GF-D8 (cell line): ENCODE measurements around the gene ZNF341.
"Not testable (repeated sequence)": the region's sequence is repeated elsewhere in the genome, so short reads cannot be mapped to it uniquely, and the experiment has no call there.

Experiments used
- DNase-seq: peaks from one replicate; lab custom pipeline; 2025; lab: John Stamatoyannopoulos, UW

The ZNF341 gene

GRCh38 chr20:33770005-33770404 is 38.2 kb downstream of the ZNF341 start:
- DNase-seq = no peak

GRCh38 chr20:33771938-33772337 is 40.1 kb downstream of the ZNF341 start:
- DNase-seq = no peak

GRCh38 chr20:33772439-33772838 is 40.6 kb downstream of the ZNF341 start:
- no peak for DNase-seq

- DNase-seq = no peak
Observed at GRCh38 chr20:33773412-33774089, 41.8 kb downstream of the ZNF341 start.

- DNase-seq = no peak
Observed at GRCh38 chr20:33777816-33778215, 46.0 kb downstream of the ZNF341 start.

- no peak for DNase-seq
Observed at GRCh38 chr20:33781133-33781532, 49.3 kb downstream of the ZNF341 start.

GRCh38 chr20:33781945-33782344 is 50.1 kb downstream of the ZNF341 start:
- no peak for DNase-seq

- DNase-seq = no peak
Observed at GRCh38 chr20:33783256-33783655, 51.5 kb downstream of the ZNF341 start.

GRCh38 chr20:33783818-33784217 is 52.0 kb downstream of the ZNF341 start:
- DNase-seq = no peak

- no peak for DNase-seq
Observed at GRCh38 chr20:33784225-33784624, 52.4 kb downstream of the ZNF341 start.

GRCh38 chr20:33785503-33785902 is 53.7 kb downstream of the ZNF341 start:
- DNase-seq = no peak

GRCh38 chr20:33787253-33787891 is 55.6 kb downstream of the ZNF341 start:
- no peak for DNase-seq

- no peak for DNase-seq
Observed at GRCh38 chr20:33788351-33789049, 56.7 kb downstream of the ZNF341 start.

GRCh38 chr20:33789109-33789857 is 57.5 kb downstream of the ZNF341 start:
- DNase-seq = no peak

GRCh38 chr20:33789858-33790182 is 58.0 kb downstream of the ZNF341 start:
- DNase-seq = no peak

- DNase-seq = no peak
Observed at GRCh38 chr20:33790566-33790965, 58.8 kb downstream of the ZNF341 start.

- no peak for DNase-seq
Observed at GRCh38 chr20:33791021-33791420, 59.2 kb downstream of the ZNF341 start.

- no peak for DNase-seq
Observed at GRCh38 chr20:33791540-33791939, 59.7 kb downstream of the ZNF341 start.

- no peak for DNase-seq
Observed at GRCh38 chr20:33791959-33792597, 60.3 kb downstream of the ZNF341 start.

GRCh38 chr20:33792598-33792989 is 60.8 kb downstream of the ZNF341 start:
- not testable (repeated sequence) for DNase-seq

- DNase-seq = no peak
Observed at GRCh38 chr20:33793011-33793931, 61.5 kb downstream of the ZNF341 start.
